ENCODE data around the gene PJA1.

The PJA1 gene

GRCh38 chrX:69146739-69147138 is 18.5 kb downstream of the PJA1 start (continued):
- no peak for TF ChIP-seq ZNF639 (tag by site-specific recombination; IDR thresholded peaks at IDR 0.05)
- no peak for TF ChIP-seq ZSCAN4 (tag by site-specific recombination; IDR thresholded peaks at IDR 0.05)
- no peak for TF ChIP-seq ZNF544 (tag by site-specific recombination; IDR thresholded peaks at IDR 0.05)

GRCh38 chrX:69145714-69146113 is 19.5 kb downstream of the PJA1 start:
- no peaks in the 10 kb centered on the region for H3K4me1 ChIP-seq (ENCODE audit: control insufficient read depth, insufficient read depth, low read length)
- CTCF ChIA-PET = interaction anchor here (1.2 to 3.7 kb wide), 4 partner anchors 10 to 51 kb away, joined by 4 to 13 read pairs (median 8); no protein-coding TSS in a partner anchor

GRCh38 chrX:69144838-69145680 is 20.2 kb downstream of the PJA1 start:
- ChIA-PET POLR2A (no interaction called here), CTCF (interaction anchor here (0.6 to 1.9 kb wide), 3 partner anchors 12 to 280 kb away, joined by 3 to 8 read pairs (median 4); no protein-coding TSS in a partner anchor)
- H3K4me3 ChIP-seq (ENCODE audit: low read depth, low read length) = no peak overlapping the region
- no peak overlapping the region for H3K27ac ChIP-seq (ENCODE audit: extremely low read depth, low read depth, low read length)
- no peaks in the 10 kb centered on the region for H3K9me3 ChIP-seq (ENCODE audit: control insufficient read depth, insufficient read depth, low read depth, low read length)
- H3K36me3 ChIP-seq (ENCODE audit: control insufficient read depth in 2 of 2, insufficient read depth in 1 of 2, low read length in 2 of 2) = no peaks in the 10 kb centered on the region
- TF ChIP-seq RBAK (tag by site-specific recombination; IDR thresholded peaks at IDR 0.05) (no peak), ZNF521 (tag by site-specific recombination; IDR thresholded peaks at IDR 0.05) (no peak), ZNF791 (tag by site-specific recombination; IDR thresholded peaks at IDR 0.05) (no peak), EGR2 (tag by site-specific recombination; IDR thresholded peaks at IDR 0.05; ENCODE audit: low read depth) (no peak), ZNF777 (tag by site-specific recombination; IDR thresholded peaks at IDR 0.05; ENCODE audit: borderline replicate concordance) (no peak), ZNF473 (tag by site-specific recombination; IDR thresholded peaks at IDR 0.05) (no peak), ZNF654 (tag by site-specific recombination; IDR thresholded peaks at IDR 0.05; ENCODE audit: low read depth) (no peak), ZNF280D (tag by site-specific recombination; IDR thresholded peaks at IDR 0.05) (no peak), ZXDB (tag by site-specific recombination; IDR thresholded peaks at IDR 0.05) (no peak), ZNF10 (tag by site-specific recombination; IDR thresholded peaks at IDR 0.05) (no peak), GLI4 (tag by site-specific recombination; IDR thresholded peaks at IDR 0.05) (no peak), ZNF18 (tag by site-specific recombination; IDR thresholded peaks at IDR 0.05) (no peak), ZNF670 (tag by site-specific recombination; IDR thresholded peaks at IDR 0.05; ENCODE audit: low read depth) (no peak), ZNF404 (tag by site-specific recombination; IDR thresholded peaks at IDR 0.05) (no peak), ZNF623 (tag by site-specific recombination; IDR thresholded peaks at IDR 0.05) (no peak)
- H3K4me1 ChIP-seq (ENCODE audit: control insufficient read depth, insufficient read depth, low read length) = no peaks in the 10 kb centered on the region

More at GRCh38 chrX:69145714-69146113, 19.5 kb downstream of the PJA1 start:
- H3K36me3 ChIP-seq (ENCODE audit: control insufficient read depth in 2 of 2, insufficient read depth in 1 of 2, low read length in 2 of 2) = no peaks in the 10 kb centered on the region
- no peak for TF ChIP-seq MYNN (tag by site-specific recombination; IDR thresholded peaks at IDR 0.05; ENCODE audit: borderline replicate concordance)
- peak; percentile 59 for TF ChIP-seq ZNF768 (tag by site-specific recombination; IDR thresholded peaks at IDR 0.05)
- no peak overlapping the region for H3K4me3 ChIP-seq (ENCODE audit: low read depth, low read length)
- POLR2A ChIA-PET = no interaction called here
- H3K9me3 ChIP-seq (ENCODE audit: control insufficient read depth, insufficient read depth, low read depth, low read length) = no peaks in the 10 kb centered on the region
- no peak overlapping the region for H3K27ac ChIP-seq (ENCODE audit: extremely low read depth, low read depth, low read length)
